ENCODE results near the gene RPRM.

DNA sequence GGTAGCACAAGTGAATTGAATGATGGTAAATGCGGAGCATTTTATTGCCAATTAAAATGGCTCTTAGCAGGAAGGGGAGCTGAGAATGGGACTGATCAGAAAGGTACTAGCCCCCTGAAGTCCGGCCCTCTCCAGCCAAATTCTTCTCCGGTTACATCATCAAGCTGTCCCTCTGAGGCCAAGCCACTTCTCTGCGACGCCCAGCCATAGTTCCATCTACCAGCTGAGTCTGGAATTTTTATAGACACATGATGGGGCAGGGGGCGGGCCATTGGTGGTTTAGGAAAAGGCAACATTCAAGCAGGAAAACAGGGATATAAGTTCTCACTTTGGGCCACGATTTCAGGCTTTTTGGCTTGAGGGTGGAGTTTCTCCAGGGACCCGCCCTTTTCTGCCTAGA, 22.7 kb downstream of the RPRM start:
- TF ChIP-seq POLR2A (IDR thresholded peaks at IDR 0.05) (no peak), POLR2AphosphoS5 (IDR thresholded peaks at IDR 0.05) (no peak)
- TF ChIP-seq, protein P1, sequence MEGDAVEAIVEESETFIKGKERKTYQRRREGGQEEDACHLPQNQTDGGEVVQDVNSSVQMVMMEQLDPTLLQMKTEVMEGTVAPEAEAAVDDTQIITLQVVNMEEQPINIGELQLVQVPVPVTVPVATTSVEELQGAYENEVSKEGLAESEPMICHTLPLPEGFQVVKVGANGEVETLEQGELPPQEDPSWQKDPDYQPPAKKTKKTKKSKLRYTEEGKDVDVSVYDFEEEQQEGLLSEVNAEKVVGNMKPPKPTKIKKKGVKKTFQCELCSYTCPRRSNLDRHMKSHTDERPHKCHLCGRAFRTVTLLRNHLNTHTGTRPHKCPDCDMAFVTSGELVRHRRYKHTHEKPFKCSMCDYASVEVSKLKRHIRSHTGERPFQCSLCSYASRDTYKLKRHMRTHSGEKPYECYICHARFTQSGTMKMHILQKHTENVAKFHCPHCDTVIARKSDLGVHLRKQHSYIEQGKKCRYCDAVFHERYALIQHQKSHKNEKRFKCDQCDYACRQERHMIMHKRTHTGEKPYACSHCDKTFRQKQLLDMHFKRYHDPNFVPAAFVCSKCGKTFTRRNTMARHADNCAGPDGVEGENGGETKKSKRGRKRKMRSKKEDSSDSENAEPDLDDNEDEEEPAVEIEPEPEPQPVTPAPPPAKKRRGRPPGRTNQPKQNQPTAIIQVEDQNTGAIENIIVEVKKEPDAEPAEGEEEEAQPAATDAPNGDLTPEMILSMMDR (IDR thresholded peaks at IDR 0.05): no peak
